ENCODE data around the gene SPAG6.

The SPAG6 gene

DNA sequence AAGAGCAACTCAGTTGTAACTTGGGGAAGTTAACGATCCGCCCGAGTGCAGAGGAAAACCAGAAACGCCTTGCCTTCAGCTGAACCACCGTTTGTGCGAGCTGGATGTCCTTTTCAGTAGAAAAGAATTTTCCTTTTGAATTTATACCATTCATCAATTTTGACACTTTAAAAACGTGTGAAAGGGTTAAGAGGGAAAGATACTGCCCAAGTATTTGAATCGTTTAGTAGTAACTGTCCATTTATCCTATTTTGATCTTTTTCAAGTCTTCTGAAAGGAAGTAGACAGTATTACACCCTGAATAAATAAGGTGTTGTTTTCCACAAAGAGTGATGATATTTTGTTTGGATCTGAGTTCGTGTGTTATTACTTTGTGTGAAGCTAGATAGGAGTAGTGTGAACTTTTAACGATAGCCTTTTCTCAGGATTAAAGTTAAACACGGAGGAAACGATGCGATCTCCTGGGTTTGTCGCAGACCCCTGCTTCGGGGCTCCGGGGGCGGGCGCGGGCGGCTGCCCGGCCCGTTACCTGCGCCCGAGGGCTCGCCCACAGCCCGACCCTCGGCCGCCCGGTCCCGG lies 25.2 kb upstream of the SPAG6 start:
- TF ChIP-seq BACH2 (CRISPR knock-in tag; IDR thresholded peaks at IDR 0.05; ENCODE audit: borderline replicate concordance): no peak
- TF ChIP-seq ESRRG (CRISPR knock-in tag; IDR thresholded peaks at IDR 0.05): no peak
- TF ChIP-seq ZFP3 (CRISPR knock-in tag; IDR thresholded peaks at IDR 0.05): no peak
- TF ChIP-seq TCF4 (CRISPR knock-in tag; IDR thresholded peaks at IDR 0.05; ENCODE audit: borderline replicate concordance): no peak
- TF ChIP-seq ZNF8 (CRISPR knock-in tag; IDR thresholded peaks at IDR 0.05): no peak
- no peak for TF ChIP-seq ARNTL (CRISPR knock-in tag; IDR thresholded peaks at IDR 0.05; ENCODE audit: borderline replicate concordance, low read depth)
- TF ChIP-seq RARB (CRISPR knock-in tag; IDR thresholded peaks at IDR 0.05): no peak
- TF ChIP-seq, protein P1, sequence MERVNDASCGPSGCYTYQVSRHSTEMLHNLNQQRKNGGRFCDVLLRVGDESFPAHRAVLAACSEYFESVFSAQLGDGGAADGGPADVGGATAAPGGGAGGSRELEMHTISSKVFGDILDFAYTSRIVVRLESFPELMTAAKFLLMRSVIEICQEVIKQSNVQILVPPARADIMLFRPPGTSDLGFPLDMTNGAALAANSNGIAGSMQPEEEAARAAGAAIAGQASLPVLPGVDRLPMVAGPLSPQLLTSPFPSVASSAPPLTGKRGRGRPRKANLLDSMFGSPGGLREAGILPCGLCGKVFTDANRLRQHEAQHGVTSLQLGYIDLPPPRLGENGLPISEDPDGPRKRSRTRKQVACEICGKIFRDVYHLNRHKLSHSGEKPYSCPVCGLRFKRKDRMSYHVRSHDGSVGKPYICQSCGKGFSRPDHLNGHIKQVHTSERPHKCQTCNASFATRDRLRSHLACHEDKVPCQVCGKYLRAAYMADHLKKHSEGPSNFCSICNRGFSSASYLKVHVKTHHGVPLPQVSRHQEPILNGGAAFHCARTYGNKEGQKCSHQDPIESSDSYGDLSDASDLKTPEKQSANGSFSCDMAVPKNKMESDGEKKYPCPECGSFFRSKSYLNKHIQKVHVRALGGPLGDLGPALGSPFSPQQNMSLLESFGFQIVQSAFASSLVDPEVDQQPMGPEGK (CRISPR knock-in tag; IDR thresholded peaks at IDR 0.05; ENCODE audit: borderline replicate concordance): no peak
- TF ChIP-seq ZNF565 (CRISPR knock-in tag; conservative IDR thresholded peaks at IDR 0.05; ENCODE audit: low read depth): no peak
- TF ChIP-seq TOX (CRISPR knock-in tag; IDR thresholded peaks at IDR 0.05; ENCODE audit: borderline replicate concordance): no peak
- TF ChIP-seq, protein P2, sequence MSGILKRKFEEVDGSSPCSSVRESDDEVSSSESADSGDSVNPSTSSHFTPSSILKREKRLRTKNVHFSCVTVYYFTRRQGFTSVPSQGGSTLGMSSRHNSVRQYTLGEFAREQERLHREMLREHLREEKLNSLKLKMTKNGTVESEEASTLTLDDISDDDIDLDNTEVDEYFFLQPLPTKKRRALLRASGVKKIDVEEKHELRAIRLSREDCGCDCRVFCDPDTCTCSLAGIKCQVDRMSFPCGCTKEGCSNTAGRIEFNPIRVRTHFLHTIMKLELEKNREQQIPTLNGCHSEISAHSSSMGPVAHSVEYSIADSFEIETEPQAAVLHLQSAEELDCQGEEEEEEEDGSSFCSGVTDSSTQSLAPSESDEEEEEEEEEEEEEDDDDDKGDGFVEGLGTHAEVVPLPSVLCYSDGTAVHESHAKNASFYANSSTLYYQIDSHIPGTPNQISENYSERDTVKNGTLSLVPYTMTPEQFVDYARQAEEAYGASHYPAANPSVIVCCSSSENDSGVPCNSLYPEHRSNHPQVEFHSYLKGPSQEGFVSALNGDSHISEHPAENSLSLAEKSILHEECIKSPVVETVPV (CRISPR knock-in tag; IDR thresholded peaks at IDR 0.05): no peak
- TF ChIP-seq, protein P3, sequence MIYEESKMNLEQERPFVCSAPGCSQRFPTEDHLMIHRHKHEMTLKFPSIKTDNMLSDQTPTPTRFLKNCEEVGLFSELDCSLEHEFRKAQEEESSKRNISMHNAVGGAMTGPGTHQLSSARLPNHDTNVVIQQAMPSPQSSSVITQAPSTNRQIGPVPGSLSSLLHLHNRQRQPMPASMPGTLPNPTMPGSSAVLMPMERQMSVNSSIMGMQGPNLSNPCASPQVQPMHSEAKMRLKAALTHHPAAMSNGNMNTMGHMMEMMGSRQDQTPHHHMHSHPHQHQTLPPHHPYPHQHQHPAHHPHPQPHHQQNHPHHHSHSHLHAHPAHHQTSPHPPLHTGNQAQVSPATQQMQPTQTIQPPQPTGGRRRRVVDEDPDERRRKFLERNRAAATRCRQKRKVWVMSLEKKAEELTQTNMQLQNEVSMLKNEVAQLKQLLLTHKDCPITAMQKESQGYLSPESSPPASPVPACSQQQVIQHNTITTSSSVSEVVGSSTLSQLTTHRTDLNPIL (CRISPR knock-in tag; IDR thresholded peaks at IDR 0.05; ENCODE audit: low read depth): no peak
- TF ChIP-seq, protein P4, sequence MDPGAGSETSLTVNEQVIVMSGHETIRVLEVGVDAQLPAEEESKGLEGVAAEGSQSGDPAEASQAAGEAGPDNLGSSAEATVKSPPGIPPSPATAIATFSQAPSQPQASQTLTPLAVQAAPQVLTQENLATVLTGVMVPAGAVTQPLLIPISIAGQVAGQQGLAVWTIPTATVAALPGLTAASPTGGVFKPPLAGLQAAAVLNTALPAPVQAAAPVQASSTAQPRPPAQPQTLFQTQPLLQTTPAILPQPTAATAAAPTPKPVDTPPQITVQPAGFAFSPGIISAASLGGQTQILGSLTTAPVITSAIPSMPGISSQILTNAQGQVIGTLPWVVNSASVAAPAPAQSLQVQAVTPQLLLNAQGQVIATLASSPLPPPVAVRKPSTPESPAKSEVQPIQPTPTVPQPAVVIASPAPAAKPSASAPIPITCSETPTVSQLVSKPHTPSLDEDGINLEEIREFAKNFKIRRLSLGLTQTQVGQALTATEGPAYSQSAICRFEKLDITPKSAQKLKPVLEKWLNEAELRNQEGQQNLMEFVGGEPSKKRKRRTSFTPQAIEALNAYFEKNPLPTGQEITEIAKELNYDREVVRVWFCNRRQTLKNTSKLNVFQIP (CRISPR knock-in tag; IDR thresholded peaks at IDR 0.05; ENCODE audit: borderline replicate concordance, low read depth): no peak
- no peak for TF ChIP-seq SNAI2 (CRISPR knock-in tag; IDR thresholded peaks at IDR 0.05)
- no peak for TF ChIP-seq ZFP30 (CRISPR knock-in tag; IDR thresholded peaks at IDR 0.05)
- no peak for TF ChIP-seq GLIS3 (CRISPR knock-in tag; IDR thresholded peaks at IDR 0.05)
- TF ChIP-seq, protein P5, sequence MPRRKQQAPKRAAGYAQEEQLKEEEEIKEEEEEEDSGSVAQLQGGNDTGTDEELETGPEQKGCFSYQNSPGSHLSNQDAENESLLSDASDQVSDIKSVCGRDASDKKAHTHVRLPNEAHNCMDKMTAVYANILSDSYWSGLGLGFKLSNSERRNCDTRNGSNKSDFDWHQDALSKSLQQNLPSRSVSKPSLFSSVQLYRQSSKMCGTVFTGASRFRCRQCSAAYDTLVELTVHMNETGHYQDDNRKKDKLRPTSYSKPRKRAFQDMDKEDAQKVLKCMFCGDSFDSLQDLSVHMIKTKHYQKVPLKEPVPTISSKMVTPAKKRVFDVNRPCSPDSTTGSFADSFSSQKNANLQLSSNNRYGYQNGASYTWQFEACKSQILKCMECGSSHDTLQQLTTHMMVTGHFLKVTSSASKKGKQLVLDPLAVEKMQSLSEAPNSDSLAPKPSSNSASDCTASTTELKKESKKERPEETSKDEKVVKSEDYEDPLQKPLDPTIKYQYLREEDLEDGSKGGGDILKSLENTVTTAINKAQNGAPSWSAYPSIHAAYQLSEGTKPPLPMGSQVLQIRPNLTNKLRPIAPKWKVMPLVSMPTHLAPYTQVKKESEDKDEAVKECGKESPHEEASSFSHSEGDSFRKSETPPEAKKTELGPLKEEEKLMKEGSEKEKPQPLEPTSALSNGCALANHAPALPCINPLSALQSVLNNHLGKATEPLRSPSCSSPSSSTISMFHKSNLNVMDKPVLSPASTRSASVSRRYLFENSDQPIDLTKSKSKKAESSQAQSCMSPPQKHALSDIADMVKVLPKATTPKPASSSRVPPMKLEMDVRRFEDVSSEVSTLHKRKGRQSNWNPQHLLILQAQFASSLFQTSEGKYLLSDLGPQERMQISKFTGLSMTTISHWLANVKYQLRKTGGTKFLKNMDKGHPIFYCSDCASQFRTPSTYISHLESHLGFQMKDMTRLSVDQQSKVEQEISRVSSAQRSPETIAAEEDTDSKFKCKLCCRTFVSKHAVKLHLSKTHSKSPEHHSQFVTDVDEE (CRISPR knock-in tag; IDR thresholded peaks at IDR 0.05): no peak
- TF ChIP-seq OSR1 (CRISPR knock-in tag; IDR thresholded peaks at IDR 0.05): no peak
- no peak for TF ChIP-seq PPARA (CRISPR knock-in tag; IDR thresholded peaks at IDR 0.05; ENCODE audit: borderline replicate concordance)
- no peak for ATAC-seq

DNA sequence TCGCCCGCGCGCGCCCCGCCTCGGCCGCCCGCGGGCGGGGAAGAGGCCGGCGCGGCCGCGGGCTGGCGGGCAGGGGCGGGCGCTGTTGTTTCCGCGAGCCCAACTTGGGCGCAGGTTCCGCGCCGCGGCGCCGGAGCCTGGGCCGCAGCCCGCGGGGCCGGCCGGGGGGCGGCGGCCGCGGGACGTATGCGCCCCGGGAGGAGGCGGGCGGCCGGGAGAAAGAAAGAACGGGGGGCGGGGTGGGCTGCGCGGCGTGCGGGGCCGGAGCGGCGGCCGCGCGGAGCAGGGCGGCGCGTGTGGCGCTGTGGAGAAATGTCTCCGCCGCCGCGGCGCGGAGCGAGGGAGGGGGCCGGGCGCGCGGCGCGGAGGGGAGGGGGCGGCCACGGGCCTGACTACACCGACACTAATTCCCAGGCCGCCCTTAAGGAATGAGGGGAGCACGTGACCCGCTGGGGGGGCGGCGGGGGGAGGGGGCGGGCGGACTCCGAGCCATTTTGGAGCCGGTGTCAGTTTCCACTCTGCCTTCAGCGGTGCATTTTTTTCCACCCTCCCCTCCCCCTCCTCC lies 24.6 kb upstream of the SPAG6 start, which contains the start of gene BMI1:
Gene BMI1, plus strand, starts transcription at position 509 of the 565 bp plus-strand sequence. CDS start 5,351 bp downstream, outside the sequence.
- ATAC-seq: peak; percentile 42
- no peak for TF ChIP-seq ZNF565 (CRISPR knock-in tag; conservative IDR thresholded peaks at IDR 0.05; ENCODE audit: low read depth)
- TF ChIP-seq ZNF8 (CRISPR knock-in tag; IDR thresholded peaks at IDR 0.05): no peak
- TF ChIP-seq PPARA (CRISPR knock-in tag; IDR thresholded peaks at IDR 0.05; ENCODE audit: borderline replicate concordance): no peak
- no peak for TF ChIP-seq ESRRG (CRISPR knock-in tag; IDR thresholded peaks at IDR 0.05)
- TF ChIP-seq ISL1 (CRISPR knock-in tag; IDR thresholded peaks at IDR 0.05): no peak
- no peak for TF ChIP-seq RARB (CRISPR knock-in tag; IDR thresholded peaks at IDR 0.05)
- no peak for TF ChIP-seq ZC3H10 (CRISPR knock-in tag; IDR thresholded peaks at IDR 0.05)
- TF ChIP-seq, protein P3 (CRISPR knock-in tag; IDR thresholded peaks at IDR 0.05; ENCODE audit: low read depth): no peak
- TF ChIP-seq, protein P1 (CRISPR knock-in tag; IDR thresholded peaks at IDR 0.05; ENCODE audit: borderline replicate concordance): no peak
- TF ChIP-seq ZFP3 (CRISPR knock-in tag; IDR thresholded peaks at IDR 0.05): no peak
- TF ChIP-seq ZFP30 (CRISPR knock-in tag; IDR thresholded peaks at IDR 0.05): no peak
- TF ChIP-seq, protein P5 (CRISPR knock-in tag; IDR thresholded peaks at IDR 0.05): no peak

Measured in SK-N-SH treated with all-trans-retinoic acid at 6 μM for 48 hours (cell line).